ENCODE results near the gene TNFAIP8.

DNA sequence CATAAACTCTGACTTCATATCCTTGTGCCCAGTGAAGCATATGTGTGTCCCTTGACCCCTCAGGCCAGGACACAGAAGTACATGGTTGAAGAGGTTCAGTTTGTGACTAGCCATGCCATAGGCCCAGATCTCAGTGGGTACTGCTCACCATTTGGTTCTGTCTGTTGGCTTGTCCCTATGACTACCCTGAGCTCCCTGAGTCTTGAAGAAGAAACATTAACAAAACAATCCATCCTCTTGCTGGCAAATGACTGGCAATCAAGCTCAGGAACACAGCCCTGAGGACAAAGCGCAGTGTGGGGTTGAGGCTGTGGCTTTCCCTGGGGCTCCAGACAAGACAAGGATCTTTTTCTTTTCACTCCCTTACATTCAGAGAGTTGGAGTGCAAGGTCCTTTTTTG lies 46.3 kb downstream of the TNFAIP8 start:
- TF ChIP-seq, protein P1, sequence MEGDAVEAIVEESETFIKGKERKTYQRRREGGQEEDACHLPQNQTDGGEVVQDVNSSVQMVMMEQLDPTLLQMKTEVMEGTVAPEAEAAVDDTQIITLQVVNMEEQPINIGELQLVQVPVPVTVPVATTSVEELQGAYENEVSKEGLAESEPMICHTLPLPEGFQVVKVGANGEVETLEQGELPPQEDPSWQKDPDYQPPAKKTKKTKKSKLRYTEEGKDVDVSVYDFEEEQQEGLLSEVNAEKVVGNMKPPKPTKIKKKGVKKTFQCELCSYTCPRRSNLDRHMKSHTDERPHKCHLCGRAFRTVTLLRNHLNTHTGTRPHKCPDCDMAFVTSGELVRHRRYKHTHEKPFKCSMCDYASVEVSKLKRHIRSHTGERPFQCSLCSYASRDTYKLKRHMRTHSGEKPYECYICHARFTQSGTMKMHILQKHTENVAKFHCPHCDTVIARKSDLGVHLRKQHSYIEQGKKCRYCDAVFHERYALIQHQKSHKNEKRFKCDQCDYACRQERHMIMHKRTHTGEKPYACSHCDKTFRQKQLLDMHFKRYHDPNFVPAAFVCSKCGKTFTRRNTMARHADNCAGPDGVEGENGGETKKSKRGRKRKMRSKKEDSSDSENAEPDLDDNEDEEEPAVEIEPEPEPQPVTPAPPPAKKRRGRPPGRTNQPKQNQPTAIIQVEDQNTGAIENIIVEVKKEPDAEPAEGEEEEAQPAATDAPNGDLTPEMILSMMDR (IDR thresholded peaks at IDR 0.05), result no peak
- no peak for TF ChIP-seq EZH2phosphoT487 (IDR thresholded peaks at IDR 0.05)
- no peak for TF ChIP-seq EZH2 (IDR thresholded peaks at IDR 0.05)

Measured in neural progenitor cell (in vitro differentiated cells).